Mucosa of stomach (tissue), 1 donor: Measurements from ENCODE around the gene LAMC1.
"Not testable (repeated sequence)": the region's sequence is repeated elsewhere in the genome, so short reads cannot be mapped to it uniquely, and the experiment has no call there.

Experiments used
- H3K27me3 ChIP-seq: one replicate; pipeline ENCODE4 v1.7.0; 2013; ENCODE audit warnings: mild to moderate bottlenecking, low read length; ENCODE audit not compliant: control insufficient read depth, insufficient read depth
- H3K36me3 ChIP-seq: one replicate; pipeline ENCODE4 v1.7.0; 2013; ENCODE audit warnings: low read length; ENCODE audit not compliant: control insufficient read depth, insufficient read depth
- H3K4me1 ChIP-seq: one replicate; pipeline ENCODE4 v1.7.0; 2013; ENCODE audit warnings: mild to moderate bottlenecking, low read length; ENCODE audit not compliant: control insufficient read depth, insufficient read depth
- H3K4me3 ChIP-seq: one replicate; pipeline ENCODE4 v1.7.0; 2013; ENCODE audit warnings: low read length
- H3K9ac ChIP-seq: one replicate; pipeline ENCODE4 v1.7.0; 2013; ENCODE audit warnings: mild to moderate bottlenecking, low read length, moderate library complexity
- H3K9me3 ChIP-seq: one replicate; pipeline ENCODE4 v1.7.0; 2013; ENCODE audit warnings: mild to moderate bottlenecking, low read length, moderate library complexity; ENCODE audit not compliant: control insufficient read depth
- donor health status: Pancreatic carcinoma.

Gene LAMC1

DNA sequence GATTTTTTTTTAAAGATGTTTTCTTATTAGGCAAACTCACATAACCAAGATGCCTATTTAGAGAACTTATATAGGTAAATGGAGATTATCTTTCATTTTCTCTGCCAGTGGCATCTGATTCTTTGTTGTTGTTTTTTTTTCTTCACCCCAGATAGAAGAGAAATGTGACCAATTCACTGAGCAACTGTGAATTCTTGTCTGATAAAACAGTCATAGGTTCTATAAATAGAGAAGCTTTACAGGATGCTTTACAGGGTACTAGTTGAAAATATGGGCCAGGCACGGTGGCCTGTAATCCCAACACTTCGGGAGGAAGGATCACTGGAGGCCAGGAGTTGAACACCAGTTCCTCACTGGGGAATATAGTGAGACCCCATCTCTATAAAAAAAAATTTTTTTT, 112.1 kb downstream of the LAMC1 start:
- H3K4me3 ChIP-seq: no peak overlapping the region
- H3K9me3 ChIP-seq: no peaks in the 10 kb centered on the region
- H3K4me1 ChIP-seq: no peaks in the 10 kb centered on the region
- H3K27me3 ChIP-seq: no peaks in the 10 kb centered on the region
- H3K36me3 ChIP-seq: no peaks in the 10 kb centered on the region
- no peak overlapping the region for H3K9ac ChIP-seq

GRCh38 chr1:183137782-183138181, 114.6 kb downstream of the LAMC1 start:
- Histone ChIP-seq H3K9me3 (no peaks in the 10 kb centered on the region), H3K27me3 (no peaks in the 10 kb centered on the region), H3K9ac (no peak overlapping the region), H3K4me3 (no peak overlapping the region), H3K36me3 (no peaks in the 10 kb centered on the region), H3K4me1 (no peaks in the 10 kb centered on the region)

DNA sequence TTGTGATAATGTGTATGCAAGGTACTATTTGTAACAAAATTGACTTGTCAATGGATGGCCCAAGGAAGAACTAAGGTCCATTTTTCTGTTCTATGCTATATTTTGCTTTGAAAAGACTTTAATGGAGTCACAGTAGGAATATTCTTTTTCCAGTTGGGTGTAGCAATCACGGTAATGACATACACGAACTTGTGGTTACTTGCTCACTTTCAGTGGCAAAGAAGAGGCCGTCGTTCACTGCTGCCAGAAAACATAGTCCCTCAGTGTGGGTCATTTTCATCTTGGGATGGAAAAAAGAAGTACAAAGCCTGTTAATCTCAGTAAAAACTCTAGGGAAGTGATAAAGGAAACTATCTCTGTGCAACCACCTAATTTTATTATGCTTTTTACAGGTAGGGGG, 115.1 kb downstream of the LAMC1 start:
- no peaks in the 10 kb centered on the region for H3K4me1 ChIP-seq
- no peaks in the 10 kb centered on the region for H3K9me3 ChIP-seq
- H3K4me3 ChIP-seq: no peak overlapping the region
- no peaks in the 10 kb centered on the region for H3K27me3 ChIP-seq
- H3K9ac ChIP-seq: no peak overlapping the region
- no peaks in the 10 kb centered on the region for H3K36me3 ChIP-seq

DNA sequence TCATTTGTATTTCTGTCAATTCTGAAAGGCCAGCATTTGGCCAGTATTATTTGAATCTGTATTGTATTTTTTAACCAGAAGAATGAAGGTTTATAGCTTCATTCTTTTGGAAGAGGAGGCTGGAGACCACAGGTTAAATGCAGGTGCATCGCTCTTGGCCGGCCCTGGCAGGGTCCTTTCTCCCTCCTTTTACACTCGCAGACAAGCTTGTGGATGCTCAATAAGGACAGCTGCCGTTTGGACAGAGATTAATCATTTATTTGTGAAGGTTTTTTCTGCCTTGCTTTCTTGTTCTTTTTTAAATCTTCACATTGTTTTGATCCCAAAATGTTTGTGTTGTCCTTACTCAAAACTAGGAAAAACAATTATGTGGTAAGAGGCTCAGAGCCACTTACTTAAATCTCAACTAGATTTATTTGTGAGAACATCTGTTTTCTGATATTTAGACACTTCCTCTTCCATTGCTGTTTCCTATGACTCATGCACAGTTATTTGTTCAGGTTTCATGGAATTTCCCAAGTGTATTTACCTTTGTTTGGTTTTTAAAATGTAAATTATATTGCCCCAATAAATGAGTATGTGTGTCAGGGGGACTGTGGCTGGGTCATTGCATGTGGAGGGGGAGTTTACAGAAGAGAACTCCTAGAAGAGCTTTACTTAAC, 116.2 kb downstream of the LAMC1 start:
- Histone ChIP-seq H3K4me1 (no peaks in the 10 kb centered on the region), H3K9me3 (no peaks in the 10 kb centered on the region), H3K36me3 (no peaks in the 10 kb centered on the region), H3K27me3 (no peaks in the 10 kb centered on the region), H3K4me3 (no peak overlapping the region), H3K9ac (no peak overlapping the region)

- Histone ChIP-seq H3K36me3 (no peaks in the 10 kb centered on the region), H3K27me3 (no peaks in the 10 kb centered on the region), H3K4me3 (no peak overlapping the region), H3K4me1 (no peaks in the 10 kb centered on the region), H3K9ac (no peak overlapping the region), H3K9me3 (no peaks in the 10 kb centered on the region)
Measured at GRCh38 chr1:183140633-183141032, 117.4 kb downstream of the LAMC1 start.

DNA sequence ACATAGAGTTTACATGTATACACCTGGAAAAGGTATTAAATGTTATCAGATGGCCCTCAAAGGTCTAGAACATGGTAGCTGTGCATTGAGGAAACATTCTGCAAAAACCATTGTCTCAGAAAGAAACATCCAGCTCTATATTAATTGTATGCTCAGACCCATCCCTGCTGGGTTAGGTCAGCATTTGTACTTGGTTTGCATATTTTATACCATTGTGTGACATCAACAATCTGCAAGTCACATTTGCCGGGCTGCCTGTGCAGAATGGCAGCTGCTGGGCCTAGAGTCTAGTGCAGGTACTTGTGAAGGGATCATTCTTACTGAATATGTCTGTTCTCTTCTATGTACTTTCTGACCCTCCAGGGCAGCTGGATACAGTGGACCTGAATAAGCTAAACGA, 119.0 kb downstream of the LAMC1 start:
- H3K9me3 ChIP-seq: no peaks in the 10 kb centered on the region
- H3K27me3 ChIP-seq: no peaks in the 10 kb centered on the region
- no peaks in the 10 kb centered on the region for H3K4me1 ChIP-seq
- H3K36me3 ChIP-seq: no peaks in the 10 kb centered on the region
- no peak overlapping the region for H3K9ac ChIP-seq
- H3K4me3 ChIP-seq: no peak overlapping the region

- H3K36me3 ChIP-seq: no peaks in the 10 kb centered on the region
- H3K9ac ChIP-seq: no peak overlapping the region
- H3K4me1 ChIP-seq: no peaks in the 10 kb centered on the region
- H3K4me3 ChIP-seq: no peak overlapping the region
- no peaks in the 10 kb centered on the region for H3K9me3 ChIP-seq
- no peaks in the 10 kb centered on the region for H3K27me3 ChIP-seq
Measured at GRCh38 chr1:183143576-183144315, 120.5 kb downstream of the LAMC1 start.

DNA sequence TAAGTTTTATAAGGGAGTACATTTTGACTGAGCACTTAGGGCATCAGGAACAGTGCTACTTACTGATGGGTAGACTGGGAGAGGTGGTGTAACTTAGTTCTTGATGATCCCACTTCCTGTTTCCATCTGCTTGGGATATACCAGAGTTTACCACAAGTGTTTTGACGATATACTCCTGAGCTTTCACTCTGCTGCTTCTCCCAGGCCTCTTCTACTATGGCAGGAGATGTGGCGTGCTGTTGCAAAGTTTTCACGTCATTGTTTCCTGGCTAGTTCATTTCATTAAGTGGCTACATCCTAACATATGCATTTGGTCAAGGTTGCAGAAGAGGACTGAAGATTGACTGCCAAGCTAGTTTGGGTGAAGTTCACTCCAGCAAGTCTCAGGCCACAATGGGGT, 121.5 kb downstream of the LAMC1 start:
- Histone ChIP-seq H3K36me3 (no peaks in the 10 kb centered on the region), H3K9me3 (no peaks in the 10 kb centered on the region), H3K4me3 (no peak overlapping the region), H3K9ac (no peak overlapping the region), H3K4me1 (no peaks in the 10 kb centered on the region), H3K27me3 (no peaks in the 10 kb centered on the region)

DNA sequence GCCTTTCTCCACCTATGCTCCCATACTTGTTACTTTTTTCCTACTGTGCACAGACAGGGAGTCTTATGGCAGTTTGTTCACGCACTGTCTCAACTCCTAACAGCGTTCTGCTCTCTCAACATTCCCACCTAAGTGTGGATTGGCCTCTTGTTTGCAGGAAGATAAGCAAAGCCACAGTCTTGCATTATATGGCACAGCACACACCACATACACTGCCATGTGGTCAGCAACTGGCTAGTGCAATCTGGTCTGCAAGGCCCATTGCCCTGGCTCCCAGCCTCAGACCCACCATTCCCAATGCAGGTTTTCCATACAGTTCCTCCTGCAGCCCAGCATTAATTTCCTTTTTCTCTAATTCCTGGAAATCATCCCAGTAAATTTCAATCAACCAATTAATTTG, 124.5 kb downstream of the LAMC1 start:
- H3K9me3 ChIP-seq: no peaks in the 10 kb centered on the region
- no peaks in the 10 kb centered on the region for H3K27me3 ChIP-seq
- H3K4me1 ChIP-seq: no peaks in the 10 kb centered on the region
- H3K36me3 ChIP-seq: no peaks in the 10 kb centered on the region
- H3K4me3 ChIP-seq: no peak overlapping the region
- no peak overlapping the region for H3K9ac ChIP-seq

GRCh38 chr1:183148599-183148998, 125.4 kb downstream of the LAMC1 start:
- no peaks in the 10 kb centered on the region for H3K9me3 ChIP-seq
- H3K4me3 ChIP-seq: no peak overlapping the region
- no peaks in the 10 kb centered on the region for H3K4me1 ChIP-seq
- no peaks in the 10 kb centered on the region for H3K27me3 ChIP-seq
- no peak overlapping the region for H3K9ac ChIP-seq
- no peaks in the 10 kb centered on the region for H3K36me3 ChIP-seq

GRCh38 chr1:183149273-183149672, 126.1 kb downstream of the LAMC1 start:
- Histone ChIP-seq H3K9ac (no peak overlapping the region), H3K9me3 (no peaks in the 10 kb centered on the region), H3K4me1 (no peaks in the 10 kb centered on the region), H3K27me3 (no peaks in the 10 kb centered on the region), H3K4me3 (no peak overlapping the region), H3K36me3 (no peaks in the 10 kb centered on the region)

DNA sequence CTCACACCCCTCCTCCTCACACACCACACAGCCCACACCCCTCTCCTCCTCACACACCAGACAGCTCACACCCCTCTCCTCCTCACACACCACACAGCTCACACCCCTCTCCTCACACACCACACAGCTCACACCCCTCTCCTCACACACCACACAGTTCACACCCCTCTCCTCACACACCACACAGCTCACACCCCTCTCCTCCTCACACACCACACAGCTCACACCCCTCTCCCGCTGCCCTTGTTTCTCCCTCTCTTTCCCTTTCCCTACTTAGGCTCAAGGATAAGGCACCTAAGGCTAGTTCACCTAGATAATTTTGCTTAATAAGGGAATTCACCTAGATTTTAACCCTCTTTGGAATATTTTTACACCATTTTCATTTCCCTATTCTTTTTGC, 126.8 kb downstream of the LAMC1 start:
- not testable (repeated sequence) for H3K9ac ChIP-seq, H3K9me3 ChIP-seq, H3K4me1 ChIP-seq, H3K27me3 ChIP-seq, H3K4me3 ChIP-seq, H3K36me3 ChIP-seq
